SH-SY5Y (cell line): ENCODE data around the gene DDX27.

Experiments
- GATA2 ChIP-seq: IDR thresholded peaks from 2 replicates; pipeline ENCODE4 v1.6.1; 2011; ENCODE audit warnings: mild to moderate bottlenecking, low read depth, low read length
- GATA3 ChIP-seq: IDR thresholded peaks from 2 replicates; pipeline ENCODE4 v1.6.1; 2011; ENCODE audit warnings: low read depth, mild to moderate bottlenecking, low read length, moderate library complexity

- TF ChIP-seq GATA3 (no peak), GATA2 (no peak)
Measured at GRCh38 chr20:49216991-49217578, 2.1 kb upstream of the DDX27 start.
